Neuronal stem cell (in vitro differentiated cells): ENCODE data around the gene SYT7.

Experiments
- DNase-seq: peaks from one replicate; pipeline ENCODE4 v3.0.0-alpha.2; 2013; ENCODE audit warnings: low spot score
- H2AFZ ChIP-seq: one replicate; pipeline ENCODE4 v1.6.1; 2013; ENCODE audit warnings: mild to moderate bottlenecking, low read length, inconsistent platforms
- H2AK5ac ChIP-seq: 2 replicates; pipeline ENCODE4 v1.6.1; 2013; ENCODE audit warnings: low read depth, mild to moderate bottlenecking, inconsistent platforms, low read length, moderate library complexity, mixed read lengths
- H2BK120ac ChIP-seq: 2 replicates; pipeline ENCODE4 v1.6.1; 2013; ENCODE audit warnings: low read depth, mild to moderate bottlenecking, inconsistent platforms, low read length, moderate library complexity, mixed read lengths
- H2BK12ac ChIP-seq: one replicate; pipeline ENCODE4 v1.6.1; 2013; ENCODE audit warnings: low read length, inconsistent platforms
- H2BK15ac ChIP-seq: 2 replicates; pipeline ENCODE4 v1.6.1; 2013; ENCODE audit warnings: mild to moderate bottlenecking, low read length, inconsistent platforms, mixed read lengths
- H2BK5ac ChIP-seq: one replicate; pipeline ENCODE4 v1.6.1; 2013; ENCODE audit warnings: inconsistent platforms, mild to moderate bottlenecking, low read length, moderate library complexity
- H3K14ac ChIP-seq: one replicate; pipeline ENCODE4 v1.6.1; 2013; ENCODE audit warnings: low read length, inconsistent platforms
- H3K18ac ChIP-seq: 2 replicates; pipeline ENCODE4 v1.6.1; 2013; ENCODE audit warnings: low read length, inconsistent platforms
- H3K23ac ChIP-seq: 2 replicates; pipeline ENCODE4 v1.6.1; 2013; ENCODE audit warnings: low read depth, mild to moderate bottlenecking, mixed read lengths, low read length, inconsistent platforms; ENCODE audit not compliant: poor library complexity
- H3K27ac ChIP-seq: replicated peaks from 3 replicates; pipeline ENCODE4 v1.5.1; 2013; ENCODE audit warnings: low read length, inconsistent platforms
- H3K27me3 ChIP-seq, 3 experiments: 2 replicates each; pipeline ENCODE4 v1.6.1; 2013; ENCODE audit warnings: low read length in 3 of 3, mild to moderate bottlenecking in 2 of 3, inconsistent platforms in 1 of 3, low read depth in 1 of 3, mixed read lengths in 1 of 3, moderate library complexity in 1 of 3; ENCODE audit not compliant: control insufficient read depth in 3 of 3, insufficient read depth in 3 of 3
- H3K36me3 ChIP-seq, 2 donors: replicated peaks in 1 of 2; 2 replicates each; pipeline ENCODE4 v1.6.1; 2013; ENCODE audit warnings: low read length in 2 of 2; ENCODE audit not compliant: control insufficient read depth in 2 of 2, insufficient read depth in 2 of 2
- H3K4ac ChIP-seq: 2 replicates; pipeline ENCODE4 v1.6.1; 2013; ENCODE audit warnings: inconsistent platforms, mild to moderate bottlenecking, low read length, moderate library complexity
- H3K4me1 ChIP-seq, 2 donors: 1 replicate in 1 of 2; 2 replicates in 1 of 2; pipeline ENCODE4 v1.6.1; 2013; ENCODE audit warnings: low read length in 2 of 2, low read depth in 1 of 2; ENCODE audit not compliant: control insufficient read depth in 2 of 2, insufficient read depth in 1 of 2
- H3K4me2 ChIP-seq: one replicate; pipeline ENCODE4 v1.6.1; 2013; ENCODE audit warnings: mild to moderate bottlenecking, low read length, inconsistent platforms; ENCODE audit not compliant: insufficient read depth, poor library complexity, severe bottlenecking
- H3K4me3 ChIP-seq, 2 donors: 2 replicates each; pipeline ENCODE4 v1.5.1; 2013; ENCODE audit warnings: low read length in 2 of 2, mild to moderate bottlenecking in 2 of 2, inconsistent platforms in 1 of 2, moderate library complexity in 1 of 2
- H3K79me1 ChIP-seq: one replicate; pipeline ENCODE4 v1.6.1; 2013; ENCODE audit warnings: low read depth, mild to moderate bottlenecking, inconsistent platforms, low read length, moderate library complexity
- H3K9ac ChIP-seq: one replicate; pipeline ENCODE4 v1.6.1; 2013; ENCODE audit warnings: mild to moderate bottlenecking, low read depth, low read length, inconsistent platforms; ENCODE audit not compliant: poor library complexity
- H3K9me3 ChIP-seq, 2 donors: replicated peaks in 1 of 2; 2 replicates each; pipeline versions ENCODE3 to v1.6.1; 2013; ENCODE audit warnings: low read length in 2 of 2, mild to moderate bottlenecking in 2 of 2, inconsistent platforms in 1 of 2, low read depth in 1 of 2, mixed read lengths in 1 of 2, moderate library complexity in 1 of 2; ENCODE audit not compliant: control insufficient read depth in 2 of 2, insufficient read depth in 1 of 2
- H4K8ac ChIP-seq: one replicate; pipeline ENCODE4 v1.6.1; 2013; ENCODE audit warnings: low read depth, mild to moderate bottlenecking, inconsistent platforms, low read length, moderate library complexity
- H4K91ac ChIP-seq: one replicate; pipeline ENCODE4 v1.6.1; 2013; ENCODE audit warnings: low read length, low read depth, mild to moderate bottlenecking, inconsistent platforms; ENCODE audit not compliant: poor library complexity
- WGBS, 2 donors: extraction: QIAGEN DNeasy Blood & Tissue Kit; methylation state at CpG; one replicate each; pipeline ENCODE4 v1.1.7; 2013; ENCODE audit warnings: missing lambda C conversion rate in 2 of 2, mixed read lengths in 1 of 2; ENCODE audit not compliant: insufficient read length in 2 of 2, insufficient replicate concordance in 1 of 2; ENCODE audit errors: extremely low coverage in 2 of 2; 5-methylcytosine and 5-hydroxymethylcytosine counted together

The SYT7 gene

DNA sequence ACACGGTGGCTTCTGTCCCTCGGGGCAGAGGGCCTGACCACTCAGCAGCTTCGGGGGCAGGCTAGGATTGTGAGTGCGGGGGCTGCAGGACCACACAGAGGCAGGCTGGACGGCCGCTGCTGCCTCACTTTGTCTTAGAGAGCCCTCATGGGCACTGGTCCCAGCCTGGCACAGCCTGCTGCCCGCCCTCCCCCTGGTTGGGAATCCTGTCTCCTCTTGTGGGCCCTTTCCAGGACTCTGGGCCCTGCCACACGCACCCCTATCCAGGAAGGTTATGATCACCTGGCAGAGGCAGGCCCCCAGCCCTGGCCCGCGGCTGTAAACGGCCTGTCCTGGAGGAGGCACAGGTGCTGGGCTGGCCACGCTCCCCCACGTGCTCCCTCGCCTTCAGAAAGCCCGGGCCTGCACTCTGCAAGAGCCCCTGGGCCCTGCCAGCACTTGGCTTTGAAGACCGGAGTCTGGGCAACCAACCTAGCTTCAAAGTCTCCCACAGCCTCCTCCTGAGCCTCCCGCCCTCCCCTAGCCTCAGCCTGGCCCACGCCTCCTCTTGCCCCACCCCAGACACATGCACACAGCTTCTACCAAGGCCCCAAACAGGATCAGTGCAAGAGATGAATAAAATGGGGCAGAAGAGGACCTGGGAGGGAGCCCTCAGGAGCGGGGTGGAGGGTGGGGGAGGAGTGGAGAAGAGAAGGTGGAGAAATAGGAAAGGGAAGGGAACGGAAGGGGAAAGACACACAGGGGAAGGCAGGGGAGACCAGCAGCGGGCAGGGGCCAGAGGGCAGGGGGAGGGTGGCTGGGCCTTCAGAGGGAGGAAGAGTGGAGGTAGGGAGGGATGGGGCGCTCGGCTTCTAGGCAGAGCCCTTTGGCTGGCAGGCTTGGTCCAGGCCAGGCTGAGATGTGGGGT is 31.0 kb downstream of the SYT7 start:
- Histone ChIP-seq H3K4me1 (peaks cover 3 to 19% of the 10 kb centered on the region in 2 donors), H2AFZ (no peak overlapping the region), H2AK5ac (peak overlapping the region; percentile 89), H2BK5ac (no peak overlapping the region), H4K91ac (no peak overlapping the region), H3K4me3 (no peak overlapping the region), H3K14ac (no peak overlapping the region), H3K4ac (no peak overlapping the region), H2BK15ac (peak overlapping the region; percentile 91), H3K36me3 (no peaks in the 10 kb centered on the region), H3K23ac (peak overlapping the region; percentile 8), H3K27ac (no peak overlapping the region), H3K18ac (peak overlapping the region; percentile 60), H4K8ac (no peak overlapping the region), H3K79me1 (no peaks in the 10 kb centered on the region), H2BK120ac (no peak overlapping the region), H3K9ac (peak overlapping the region; percentile 4), H3K4me2 (no peak overlapping the region), H3K27me3 (peaks cover 0 to 42% (median 9%) of the 10 kb centered on the region in 3 experiments), H3K9me3 (no peaks in the 10 kb centered on the region), H2BK12ac (no peak overlapping the region)
- no peak for DNase-seq
- no CpG with 5 or more reads among the region's 23 CpGs for WGBS, 2 donors

GRCh38 chr11:61549177-61549576 is 31.7 kb downstream of the SYT7 start:
- WGBS, 2 donors = no CpG with 5 or more reads among the region's 8 CpGs

DNA sequence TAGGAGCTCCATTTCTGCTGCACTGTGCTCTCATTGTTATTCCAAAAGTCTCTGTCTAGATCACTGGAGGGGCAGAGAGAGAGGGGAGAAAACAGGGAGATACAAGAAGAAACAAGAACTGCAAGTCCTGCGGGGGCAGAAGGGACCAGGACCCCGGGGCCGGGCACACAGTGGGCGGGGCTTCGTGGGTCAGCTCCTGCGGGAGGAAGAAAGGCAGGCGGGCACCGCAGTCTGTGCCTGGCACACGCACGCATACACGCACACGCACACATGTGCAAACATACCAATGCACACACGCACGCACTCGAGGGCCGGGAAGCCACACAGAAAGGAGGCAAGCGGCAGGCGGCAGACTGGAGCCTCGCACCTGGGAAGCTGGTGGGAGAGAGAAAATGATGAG is 33.6 kb downstream of the SYT7 start:
- peak overlapping the region; percentile 75 for H3K9ac ChIP-seq
- peaks cover 2 to 10% of the 10 kb centered on the region in 2 donors for H3K4me1 ChIP-seq
- no peak overlapping the region for H2BK5ac ChIP-seq
- no peak overlapping the region for H2BK12ac ChIP-seq
- H2BK15ac ChIP-seq = peak overlapping the region; percentile 78
- peak overlapping the region; percentile 86 for H3K18ac ChIP-seq
- H2AK5ac ChIP-seq = peak overlapping the region; percentile 93
- no peak overlapping the region for H3K4me2 ChIP-seq
- H3K27ac ChIP-seq = no peak overlapping the region
- peak overlapping the region; percentile 91 for H3K4ac ChIP-seq
- H3K23ac ChIP-seq = peak overlapping the region; percentile 90
- H2AFZ ChIP-seq = no peak overlapping the region
- H2BK120ac ChIP-seq = no peak overlapping the region
- H3K27me3 ChIP-seq = peaks cover 0 to 17% (median 0%) of the 10 kb centered on the region in 3 experiments
- DNase-seq = no peak
- no peak overlapping the region for H3K4me3 ChIP-seq
- H4K8ac ChIP-seq = no peak overlapping the region
- no peaks in the 10 kb centered on the region for H3K36me3 ChIP-seq
- peak overlapping the region; percentile 79 for H3K14ac ChIP-seq
- H3K9me3 ChIP-seq = no peaks in the 10 kb centered on the region
- WGBS, 2 donors = no CpG with 5 or more reads among the region's 19 CpGs
- H4K91ac ChIP-seq = no peak overlapping the region
- H3K79me1 ChIP-seq = no peaks in the 10 kb centered on the region

More at GRCh38 chr11:61549177-61549576, 31.7 kb downstream of the SYT7 start:
- H3K14ac ChIP-seq = no peak overlapping the region
- no peak overlapping the region for H2BK15ac ChIP-seq
- H3K4ac ChIP-seq = no peak overlapping the region
- DNase-seq = no peak
- no peaks in the 10 kb centered on the region for H3K36me3 ChIP-seq
- peak overlapping the region; percentile 71 for H2AK5ac ChIP-seq
- no peak overlapping the region for H4K8ac ChIP-seq
- H3K4me3 ChIP-seq = no peak overlapping the region
- no peak overlapping the region for H2BK5ac ChIP-seq
- H3K4me1 ChIP-seq = peaks cover under 1 to 12% of the 10 kb centered on the region in 2 donors
- H3K27ac ChIP-seq = no peak overlapping the region
- H2BK120ac ChIP-seq = no peak overlapping the region
- H2AFZ ChIP-seq = no peak overlapping the region
- no peaks in the 10 kb centered on the region for H3K79me1 ChIP-seq
- no peaks in the 10 kb centered on the region for H3K9me3 ChIP-seq
- no peak overlapping the region for H3K23ac ChIP-seq
- no peak overlapping the region for H3K4me2 ChIP-seq
- no peak overlapping the region for H3K9ac ChIP-seq
- H3K27me3 ChIP-seq = peaks cover 0 to 34% (median 2%) of the 10 kb centered on the region in 3 experiments
- no peak overlapping the region for H2BK12ac ChIP-seq
- H4K91ac ChIP-seq = no peak overlapping the region
- H3K18ac ChIP-seq = no peak overlapping the region

DNA sequence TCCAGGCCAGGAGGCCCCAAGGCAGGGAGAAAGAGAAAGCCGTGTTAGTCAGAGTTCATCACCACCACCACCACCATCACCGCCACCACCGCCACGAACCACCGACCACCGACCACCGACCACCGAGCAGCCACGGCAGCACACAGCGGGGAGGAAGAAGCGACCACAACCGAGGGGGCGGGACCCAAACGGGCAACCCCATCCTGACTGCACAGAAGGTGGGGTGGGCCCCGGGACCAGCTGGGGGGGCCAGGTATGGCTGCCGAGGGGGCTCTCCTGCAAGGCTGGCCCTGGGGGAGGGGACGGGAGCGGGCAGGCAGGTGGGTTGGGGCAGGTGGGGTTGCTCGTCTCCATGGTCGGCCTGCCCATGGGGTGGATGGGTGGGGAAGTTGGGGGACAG is 34.2 kb downstream of the SYT7 start:
- H2BK120ac ChIP-seq = no peak overlapping the region
- H3K4me2 ChIP-seq = peak overlapping the region; percentile 14
- H2AK5ac ChIP-seq = peak overlapping the region; percentile 93
- no peaks in the 10 kb centered on the region for H3K9me3 ChIP-seq
- no peak overlapping the region for H3K4ac ChIP-seq
- H3K27ac ChIP-seq = no peak overlapping the region
- no peak overlapping the region for H3K23ac ChIP-seq
- H2BK15ac ChIP-seq = peak overlapping the region; percentile 78
- no peaks in the 10 kb centered on the region for H3K79me1 ChIP-seq
- H2BK5ac ChIP-seq = no peak overlapping the region
- H3K4me3 ChIP-seq = no peak overlapping the region
- no peak for DNase-seq
- WGBS, 2 donors = no CpG with 5 or more reads among the region's 20 CpGs
- H2BK12ac ChIP-seq = no peak overlapping the region
- peaks cover 8 to 16% of the 10 kb centered on the region in 2 donors for H3K4me1 ChIP-seq
- no peak overlapping the region for H3K14ac ChIP-seq
- H3K36me3 ChIP-seq = no peaks in the 10 kb centered on the region
- no peak overlapping the region for H3K9ac ChIP-seq
- peak overlapping the region; percentile 75 for H3K18ac ChIP-seq
- H4K91ac ChIP-seq = no peak overlapping the region
- H4K8ac ChIP-seq = no peak overlapping the region
- peaks cover 0 to 17% (median 0%) of the 10 kb centered on the region in 3 experiments for H3K27me3 ChIP-seq
- H2AFZ ChIP-seq = no peak overlapping the region
